ENCODE results near the gene NPAS1. TPM values are rescaled to one million over a fixed set of nuclear protein-coding genes. Genes with fewer than 3 reads are reported as not detected.

The NPAS1 gene
- total and polyA plus RNA-seq, 2 of the 13 experiments (the other 11 are each of a cell fraction or from before 2014, with no cell fraction given) = 0.35 to 2.9 TPM

GRCh38 chr19:46990991-46991676, 28.5 kb upstream of the NPAS1 start (continued):
- TF ChIP-seq SOX5 (CRISPR knock-in tag; IDR thresholded peaks at IDR 0.05; ENCODE audit: borderline replicate concordance) (peak; percentile 46; the same call in 1 of the 2 replicates), XBP1 (CRISPR knock-in tag; IDR thresholded peaks at IDR 0.05) (no peak), ELF1 (CRISPR knock-in tag; IDR thresholded peaks at IDR 0.05) (no peak; the same call in 1 of the 2 replicates), MXD3 (CRISPR knock-in tag; IDR thresholded peaks at IDR 0.05) (no peak), NR2F6 (IDR thresholded peaks at IDR 0.05) (no peak), NR2F6 (CRISPR knock-in tag; IDR thresholded peaks at IDR 0.05) (no peak), KMT2A (CRISPR knock-in tag; IDR thresholded peaks at IDR 0.05) (0 out of 2 replicates have a peak, but pooled peaks have one; percentile 41), MAFK (conservative IDR thresholded peaks at IDR 0.05 in 1 of 2, IDR thresholded peaks at IDR 0.05 in 1 of 2; ENCODE audit: low read length in 2 of 2) (peak; percentile 100), MXD1 (CRISPR knock-in tag; IDR thresholded peaks at IDR 0.05) (no peak), ZFX (CRISPR knock-in tag; IDR thresholded peaks at IDR 0.05; ENCODE audit: low read depth) (no peak), TFDP1 (CRISPR knock-in tag; IDR thresholded peaks at IDR 0.05; ENCODE audit: borderline replicate concordance) (no peak), ZNF274 (CRISPR knock-in tag; IDR thresholded peaks at IDR 0.05) (0 out of 2 replicates have a peak, but pooled peaks have one; percentile 38), EZH2 (conservative IDR thresholded peaks at IDR 0.05; ENCODE audit: low read depth, low read length) (no peak), MAFG (CRISPR knock-in tag; IDR thresholded peaks at IDR 0.05) (peak; percentile 97), ATF7-NPFF (CRISPR knock-in tag; IDR thresholded peaks at IDR 0.05; ENCODE audit: low read depth) (no peak), GZF1 (CRISPR knock-in tag; IDR thresholded peaks at IDR 0.05) (no peak), YY1 (IDR thresholded peaks at IDR 0.05; ENCODE audit: insufficient read depth, insufficient replicate concordance, low read depth, low read length) (peak; percentile 14), ATAD3A (CRISPR knock-in tag; IDR thresholded peaks at IDR 0.05) (no peak), RFX5 (IDR thresholded peaks at IDR 0.05; ENCODE audit: low read depth, low read length) (peak; percentile 78; the same call in 1 of the 2 replicates), ZNF703 (CRISPR knock-in tag; IDR thresholded peaks at IDR 0.05; ENCODE audit: borderline replicate concordance) (no peak), MXD4 (CRISPR knock-in tag; IDR thresholded peaks at IDR 0.05) (no peak; the same call in 1 of the 2 replicates), KDM5B (CRISPR knock-in tag; IDR thresholded peaks at IDR 0.05; ENCODE audit: borderline replicate concordance) (no peak), ARNT (IDR thresholded peaks at IDR 0.05) (no peak), POGZ (CRISPR knock-in tag; IDR thresholded peaks at IDR 0.05) (no peak), TGIF2 (CRISPR knock-in tag; IDR thresholded peaks at IDR 0.05) (peak; percentile 49; the same call in 1 of the 2 replicates)
- TF ChIP-seq, protein P1, sequence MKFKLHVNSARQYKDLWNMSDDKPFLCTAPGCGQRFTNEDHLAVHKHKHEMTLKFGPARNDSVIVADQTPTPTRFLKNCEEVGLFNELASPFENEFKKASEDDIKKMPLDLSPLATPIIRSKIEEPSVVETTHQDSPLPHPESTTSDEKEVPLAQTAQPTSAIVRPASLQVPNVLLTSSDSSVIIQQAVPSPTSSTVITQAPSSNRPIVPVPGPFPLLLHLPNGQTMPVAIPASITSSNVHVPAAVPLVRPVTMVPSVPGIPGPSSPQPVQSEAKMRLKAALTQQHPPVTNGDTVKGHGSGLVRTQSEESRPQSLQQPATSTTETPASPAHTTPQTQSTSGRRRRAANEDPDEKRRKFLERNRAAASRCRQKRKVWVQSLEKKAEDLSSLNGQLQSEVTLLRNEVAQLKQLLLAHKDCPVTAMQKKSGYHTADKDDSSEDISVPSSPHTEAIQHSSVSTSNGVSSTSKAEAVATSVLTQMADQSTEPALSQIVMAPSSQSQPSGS (CRISPR knock-in tag; IDR thresholded peaks at IDR 0.05) = no peak
